ENCODE measurements around the gene UGT2B15. TPM values are rescaled to one million over a fixed set of nuclear protein-coding genes. Genes with fewer than 3 reads are reported as not detected.
"Not testable (repeated sequence)": the region's sequence is repeated elsewhere in the genome, so short reads cannot be mapped to it uniquely, and the experiment has no call there.

The UGT2B15 gene
- 10 to 100 TPM in 1 of 3 donors, 1 to 10 TPM in 2; 1.1 to 23.5 (median 2.1) TPM for polyA plus RNA-seq

- 22 to 69% (median 53%) methylated on average over 1 of the region's 1 CpG for WGBS, 3 donors
- not testable (repeated sequence) for H3K27ac ChIP-seq (ENCODE audit: low read depth, low read length)
Measured at GRCh38 chr4:68670479-68670939, at the start of gene UGT2B15. Gene UGT2B15 (minus strand): TSS chr4:68670652. CDS start chr4:68670618, 34 bp downstream.

GRCh38 chr4:68719075-68719473 lies 48.6 kb upstream of the UGT2B15 start:
- 73 to 95% (median 79%) methylated on average over 2 of the region's 2 CpGs for WGBS, 3 donors

GRCh38 chr4:68718447-68719074 lies 48.1 kb upstream of the UGT2B15 start:
- WGBS, 3 donors, result 79 to 89% (median 86%) methylated on average over 3 of the region's 3 CpGs
- H3K27ac ChIP-seq (ENCODE audit: low read depth, low read length), result no peak overlapping the region

More at GRCh38 chr4:68719075-68719473, 48.6 kb upstream of the UGT2B15 start:
- no peak overlapping the region for H3K27ac ChIP-seq (ENCODE audit: low read depth, low read length)

GRCh38 chr4:68717999-68718398 lies 47.5 kb upstream of the UGT2B15 start:
- H3K27ac ChIP-seq (ENCODE audit: low read depth, low read length), result no peak overlapping the region
- 76 to 81% (median 78%) methylated on average over 1 of the region's 1 CpG for WGBS, 3 donors

GRCh38 chr4:68714400-68714799 lies 43.9 kb upstream of the UGT2B15 start:
- WGBS, 3 donors, result 68 to 88% (median 86%) methylated on average over 2 of the region's 2 CpGs
- no peak overlapping the region for H3K27ac ChIP-seq (ENCODE audit: low read depth, low read length)

GRCh38 chr4:68712207-68712606 lies 41.8 kb upstream of the UGT2B15 start:
- WGBS, 3 donors, result 76 to 85% (median 80%) methylated on average over 3 of the region's 3 CpGs
- H3K27ac ChIP-seq (ENCODE audit: low read depth, low read length), result no peak overlapping the region

- no peak overlapping the region for H3K27ac ChIP-seq (ENCODE audit: low read depth, low read length)
Measured at GRCh38 chr4:68708566-68708965, 38.1 kb upstream of the UGT2B15 start.

- H3K27ac ChIP-seq (ENCODE audit: low read depth, low read length), result not testable (repeated sequence)
- WGBS, 3 donors, result 81 to 89% (median 88%) methylated on average over 2 of the region's 2 CpGs
Measured at GRCh38 chr4:68703168-68703567, 32.7 kb upstream of the UGT2B15 start.

GRCh38 chr4:68700152-68700551 lies 29.7 kb upstream of the UGT2B15 start:
- 69 to 85% (median 73%) methylated on average over 3 of the region's 3 CpGs for WGBS, 3 donors
- no peak overlapping the region for H3K27ac ChIP-seq (ENCODE audit: low read depth, low read length)

GRCh38 chr4:68693325-68694075 lies 23.0 kb upstream of the UGT2B15 start:
- H3K27ac ChIP-seq (ENCODE audit: low read depth, low read length), result no peak overlapping the region
- 64 to 87% (median 79%) methylated on average over 9 of the region's 9 CpGs for WGBS, 3 donors

GRCh38 chr4:68691186-68691585 lies 20.7 kb upstream of the UGT2B15 start:
- no peak overlapping the region for H3K27ac ChIP-seq (ENCODE audit: low read depth, low read length)
- WGBS, 3 donors, result 62 to 83% (median 70%) methylated on average over 3 of the region's 3 CpGs

GRCh38 chr4:68683034-68683433 lies 12.6 kb upstream of the UGT2B15 start:
- no peak overlapping the region for H3K27ac ChIP-seq (ENCODE audit: low read depth, low read length)
- WGBS, 3 donors, result 66 to 87% (median 78%) methylated on average over 5 of the region's 5 CpGs

- H3K27ac ChIP-seq (ENCODE audit: low read depth, low read length), result not testable (repeated sequence)
- 80 to 90% (median 84%) methylated on average over 3 of the region's 3 CpGs for WGBS, 3 donors
Measured at GRCh38 chr4:68681298-68681697, 10.8 kb upstream of the UGT2B15 start.

- WGBS, 3 donors, result 92 to 95% (median 94%) methylated on average over 7 of the region's 7 CpGs
- H3K27ac ChIP-seq (ENCODE audit: low read depth, low read length), result no peak overlapping the region
Measured at GRCh38 chr4:68673143-68673542, 2.7 kb upstream of the UGT2B15 start.

GRCh38 chr4:68671217-68671616 lies 765 bp upstream of the UGT2B15 start:
- H3K27ac ChIP-seq (ENCODE audit: low read depth, low read length), result not testable (repeated sequence)

- H3K27ac ChIP-seq (ENCODE audit: low read depth, low read length), result not testable (repeated sequence)
Measured at GRCh38 chr4:68668537-68669163, 1.8 kb downstream of the UGT2B15 start.

- H3K27ac ChIP-seq (ENCODE audit: low read depth, low read length), result not testable (repeated sequence)
Measured at GRCh38 chr4:68667551-68667950, 2.9 kb downstream of the UGT2B15 start.

GRCh38 chr4:68664721-68665120 lies 5.7 kb downstream of the UGT2B15 start:
- H3K27ac ChIP-seq (ENCODE audit: low read depth, low read length), result not testable (repeated sequence)
- 74 to 82% (median 76%) methylated on average over 3 of the region's 3 CpGs for WGBS, 3 donors

- not testable (repeated sequence) for H3K27ac ChIP-seq (ENCODE audit: low read depth, low read length)
- no CpG with 5 or more reads among the region's 1 CpG for WGBS, 3 donors
Measured at GRCh38 chr4:68662836-68663574, 7.4 kb downstream of the UGT2B15 start.

Data from adipose tissue (tissue), 3 donors.